ENCODE measurements around the gene CYP4Z1. TPM values are rescaled to one million over a fixed set of nuclear protein-coding genes. Genes with fewer than 3 reads are reported as not detected.
"Not testable (repeated sequence)": the region's sequence is repeated elsewhere in the genome, so short reads cannot be mapped to it uniquely, and the experiment has no call there.

CYP4Z1 gene
- total and polyA plus RNA-seq, 12 donors = 0.09 to 2.9 (median 0.43) TPM; not detected in 4

GRCh38 chr1:47113178-47113577 lies 46.1 kb downstream of the CYP4Z1 start:
- TF ChIP-seq, protein P1, sequence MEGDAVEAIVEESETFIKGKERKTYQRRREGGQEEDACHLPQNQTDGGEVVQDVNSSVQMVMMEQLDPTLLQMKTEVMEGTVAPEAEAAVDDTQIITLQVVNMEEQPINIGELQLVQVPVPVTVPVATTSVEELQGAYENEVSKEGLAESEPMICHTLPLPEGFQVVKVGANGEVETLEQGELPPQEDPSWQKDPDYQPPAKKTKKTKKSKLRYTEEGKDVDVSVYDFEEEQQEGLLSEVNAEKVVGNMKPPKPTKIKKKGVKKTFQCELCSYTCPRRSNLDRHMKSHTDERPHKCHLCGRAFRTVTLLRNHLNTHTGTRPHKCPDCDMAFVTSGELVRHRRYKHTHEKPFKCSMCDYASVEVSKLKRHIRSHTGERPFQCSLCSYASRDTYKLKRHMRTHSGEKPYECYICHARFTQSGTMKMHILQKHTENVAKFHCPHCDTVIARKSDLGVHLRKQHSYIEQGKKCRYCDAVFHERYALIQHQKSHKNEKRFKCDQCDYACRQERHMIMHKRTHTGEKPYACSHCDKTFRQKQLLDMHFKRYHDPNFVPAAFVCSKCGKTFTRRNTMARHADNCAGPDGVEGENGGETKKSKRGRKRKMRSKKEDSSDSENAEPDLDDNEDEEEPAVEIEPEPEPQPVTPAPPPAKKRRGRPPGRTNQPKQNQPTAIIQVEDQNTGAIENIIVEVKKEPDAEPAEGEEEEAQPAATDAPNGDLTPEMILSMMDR (IDR thresholded peaks at IDR 0.05) = no peak
- Histone ChIP-seq H3K9me3 (peaks cover 0 to 7% (median 0%) of the 10 kb centered on the region in 11 donors), H3K4me3 (no peak overlapping the region), H3K36me3 (no peaks in the 10 kb centered on the region), H3K27me3 (peaks cover 0 to 4% (median 0%) of the 10 kb centered on the region in 7 donors), H3K27ac (no peak overlapping the region), H3K4me1 (no peaks in the 10 kb centered on the region)
- no peak for ATAC-seq
- DNase-seq = no peak
- 80 to 83% methylated on average over 4 of the region's 4 CpGs for WGBS, 2 donors
- intact Hi-C loops (cut with DNase I) = no loop called here

DNA sequence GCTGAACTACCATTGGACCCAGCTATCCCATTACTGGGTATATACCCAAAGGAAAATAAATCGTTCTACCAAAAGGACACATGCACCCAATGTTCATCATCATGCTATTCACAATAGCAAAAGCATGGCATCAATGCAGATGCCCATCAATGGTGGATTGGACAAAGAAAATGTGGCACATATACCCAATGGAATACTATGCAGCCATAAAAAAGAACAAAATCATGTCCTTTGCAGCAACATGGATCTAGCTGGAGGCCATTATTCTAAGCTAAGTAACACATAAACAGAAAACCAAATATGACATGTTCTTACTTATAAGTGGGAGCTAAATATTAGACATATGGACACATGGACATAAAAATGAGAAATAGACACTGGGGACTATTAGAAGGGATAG lies 54.0 kb downstream of the CYP4Z1 start:
- WGBS, 2 donors = 89 to 91% methylated on average over 1 of the region's 1 CpG

GRCh38 chr1:47124834-47125233 lies 57.8 kb downstream of the CYP4Z1 start:
- intact Hi-C loops (cut with DNase I); H3K9me3 ChIP-seq; H3K27me3 ChIP-seq; H3K27ac ChIP-seq; DNase-seq; H3K36me3 ChIP-seq; H3K4me1 ChIP-seq; H3K4me3 ChIP-seq; ATAC-seq: not testable (repeated sequence)

More for the DNA sequence above, 54.0 kb downstream of the CYP4Z1 start:
- H3K9me3 ChIP-seq; H3K36me3 ChIP-seq; H3K4me3 ChIP-seq; intact Hi-C loops (cut with DNase I); DNase-seq; H3K4me1 ChIP-seq; H3K27me3 ChIP-seq; H3K27ac ChIP-seq; ATAC-seq: not testable (repeated sequence)

GRCh38 chr1:47126997-47127396 lies 60.0 kb downstream of the CYP4Z1 start:
- 91 to 94% methylated on average over 2 of the region's 2 CpGs for WGBS, 2 donors
- H3K36me3 ChIP-seq; H3K4me3 ChIP-seq; intact Hi-C loops (cut with DNase I); H3K27ac ChIP-seq; DNase-seq; H3K4me1 ChIP-seq; H3K9me3 ChIP-seq; H3K27me3 ChIP-seq; ATAC-seq: not testable (repeated sequence)

DNA sequence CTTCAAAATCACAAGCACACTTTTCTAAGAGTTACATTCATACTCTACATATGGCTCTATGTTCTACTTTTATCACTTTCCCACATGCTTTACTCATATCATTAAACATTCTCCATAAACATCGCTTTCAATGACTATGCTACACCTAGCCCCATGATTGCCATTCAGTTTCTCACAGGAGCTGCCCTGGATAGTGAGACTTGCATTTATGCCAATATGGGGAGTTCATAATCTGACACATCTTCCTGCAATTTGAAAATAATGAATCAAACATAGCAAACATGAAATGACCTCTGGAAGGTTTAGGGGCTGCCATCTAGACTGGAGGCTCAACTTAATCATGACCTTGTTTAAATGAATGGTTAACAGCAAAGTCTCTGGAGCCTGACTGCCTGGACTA lies 61.2 kb downstream of the CYP4Z1 start:
- 89 to 100% methylated on average over 1 of the region's 1 CpG for WGBS, 2 donors
- Histone ChIP-seq H3K9me3 (no peaks in the 10 kb centered on the region), H3K4me3 (no peak overlapping the region), H3K27ac (no peak overlapping the region), H3K27me3 (no peaks in the 10 kb centered on the region), H3K4me1 (no peaks in the 10 kb centered on the region), H3K36me3 (no peaks in the 10 kb centered on the region)
- DNase-seq = no peak
- intact Hi-C loops (cut with DNase I) = no loop called here
- ATAC-seq = no peak
- TF ChIP-seq, protein P1 (IDR thresholded peaks at IDR 0.05) = no peak

DNA sequence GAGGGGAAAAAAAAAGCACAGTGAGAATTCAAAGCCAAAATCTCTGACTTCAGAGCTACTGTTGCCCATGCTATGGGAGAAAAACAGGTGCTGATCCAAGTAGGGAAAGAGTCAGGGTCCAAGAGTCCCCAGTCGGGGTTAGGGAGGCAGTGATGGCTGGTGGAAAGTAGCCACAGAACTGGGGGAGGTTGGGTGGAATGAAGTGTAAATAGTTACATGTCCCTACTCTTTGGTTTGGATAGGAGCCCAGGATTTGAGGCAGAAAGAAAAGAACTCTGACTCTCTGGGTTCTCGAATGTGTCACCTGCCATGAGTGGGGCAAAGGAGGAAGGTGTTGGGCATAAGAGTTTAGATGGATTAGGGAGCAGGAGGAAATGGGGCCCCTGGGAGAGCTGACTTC lies 61.8 kb downstream of the CYP4Z1 start:
- WGBS, 2 donors = 73% methylated on average over 2 of the region's 2 CpGs
- H3K9me3 ChIP-seq; intact Hi-C loops (cut with DNase I); H3K4me1 ChIP-seq; H3K27ac ChIP-seq; ATAC-seq; H3K27me3 ChIP-seq; DNase-seq; H3K4me3 ChIP-seq; H3K36me3 ChIP-seq: not testable (repeated sequence)

DNA sequence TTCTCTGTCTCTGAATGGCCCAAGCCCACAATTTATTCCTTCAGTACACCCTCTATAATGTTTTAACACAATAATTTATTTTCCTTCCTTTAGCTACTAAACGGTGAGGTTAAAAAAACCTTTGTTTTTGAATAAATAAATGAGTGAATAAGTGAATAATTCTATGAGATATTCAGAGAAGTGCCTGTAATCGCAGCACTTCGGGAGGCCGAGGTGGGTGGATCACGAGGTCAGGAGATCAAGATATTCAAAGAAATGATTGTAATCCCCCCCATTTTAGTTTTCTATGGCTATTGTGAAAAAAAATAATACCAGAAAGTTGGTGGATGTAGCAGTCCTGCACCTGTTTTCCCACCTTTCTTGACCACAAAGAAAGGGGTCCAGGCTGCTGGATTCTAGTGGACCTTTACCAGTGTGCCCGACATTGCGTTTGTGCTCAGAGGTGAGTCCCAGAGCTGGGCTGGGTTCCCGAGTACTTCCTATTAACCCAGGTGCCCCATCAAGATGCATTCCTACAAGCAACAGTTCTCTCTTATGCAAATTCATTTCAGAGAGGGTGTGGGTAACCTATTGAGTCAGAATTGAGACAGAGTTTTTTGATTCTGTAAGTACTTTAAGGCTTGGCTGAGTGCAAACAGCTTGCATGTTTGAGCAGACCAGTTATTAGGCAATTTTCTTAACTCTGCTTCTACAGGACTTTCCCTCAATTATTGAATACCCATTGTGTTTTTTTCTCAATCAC lies 62.6 kb downstream of the CYP4Z1 start:
- H3K4me1 ChIP-seq; H3K9me3 ChIP-seq; ATAC-seq; intact Hi-C loops (cut with DNase I); H3K27ac ChIP-seq; DNase-seq; H3K4me3 ChIP-seq; H3K27me3 ChIP-seq; H3K36me3 ChIP-seq: not testable (repeated sequence)
- WGBS, 2 donors = 81 to 83% methylated on average over 8 of the region's 8 CpGs

- ATAC-seq = not testable (repeated sequence)
- 90 to 93% methylated on average over 3 of the region's 3 CpGs for WGBS, 2 donors
Observed at GRCh38 chr1:47132665-47133064, 65.6 kb downstream of the CYP4Z1 start.

More at GRCh38 chr1:47132665-47133064, 65.6 kb downstream of the CYP4Z1 start:
- H3K27ac ChIP-seq; intact Hi-C loops (cut with DNase I); H3K4me1 ChIP-seq; H3K36me3 ChIP-seq; DNase-seq; H3K9me3 ChIP-seq; H3K4me3 ChIP-seq; H3K27me3 ChIP-seq: not testable (repeated sequence)

Measured in heart right ventricle (tissue), 16 donors.